Thyroid gland (tissue), 4 donors: ENCODE results near the gene TUBA4A. TPM values are rescaled to one million over a fixed set of nuclear protein-coding genes. Genes with fewer than 3 reads are reported as not detected.

Source experiments
- DNase-seq, 2 donors: peaks; one replicate each; pipeline ENCODE4 v3.0.0-alpha.2; 2019
- H3K27ac ChIP-seq, 3 donors: fragments of 200-600 bp; sonication (generic); 1 replicate in 2 of 3; 2 replicates in 1 of 3; pipeline ENCODE4 v1.5.1; 2016 to 2019; ENCODE audit warnings: mild to moderate bottlenecking in 1 of 3, moderate library complexity in 1 of 3
- H3K27me3 ChIP-seq: fragments of 200-600 bp; sonication (generic); one replicate; pipeline ENCODE4 v1.5.1; 2019
- H3K36me3 ChIP-seq, 2 donors: fragments of 200-600 bp; sonication (generic); one replicate each; pipeline ENCODE4 v1.5.1; 2016 to 2019
- H3K4me1 ChIP-seq, 2 donors: fragments of 200-600 bp; sonication (generic); one replicate each; pipeline ENCODE4 v1.5.1; 2017 to 2019
- H3K4me3 ChIP-seq, 3 donors: fragments of 200-600 bp; sonication (generic); replicated peaks in 1 of 3; 1 replicate in 2 of 3; 2 replicates in 1 of 3; pipeline ENCODE4 v1.5.1; 2016; ENCODE audit warnings: mild to moderate bottlenecking in 1 of 3
- H3K9me3 ChIP-seq: fragments of 200-600 bp; sonication (generic); one replicate; pipeline ENCODE4 v1.5.1; 2017
- CTCF ChIP-seq, 6 experiments: fragments of 200-600 bp in 3 of 6; fragments of 450-650 bp in 3 of 6; sonication (generic) in 3 of 6; IDR thresholded peaks; one replicate each; pipeline ENCODE4 v1.5.1; 2016 to 2019; ENCODE audit warnings: antibody characterized with exemption in 6 of 6, mild to moderate bottlenecking in 2 of 6, inconsistent platforms in 1 of 6, moderate library complexity in 1 of 6
- POLR2A ChIP-seq, 2 donors: fragments of 450-650 bp; IDR thresholded peaks; one replicate each; pipeline ENCODE4 v1.6.1; 2017; ENCODE audit warnings: antibody characterized with exemption in 2 of 2, mild to moderate bottlenecking in 2 of 2, moderate library complexity in 1 of 2
- WGBS, 2 donors: methylation state at CpG; one replicate each; pipeline ENCODE4 v1.1.5; 2017; 5-methylcytosine and 5-hydroxymethylcytosine counted together
- intact Hi-C: fragments of 100-400 bp; cut with DNase I; formaldehyde crosslinking; loops from one replicate; pipeline ENCODE4 v1.15.1; 2023
- total RNA-seq, 4 donors: library from RNA; depleted of rRNA; stranded (reverse); fragments of >200 nt; gene quantifications; one replicate each; pipeline ENCODE4 v1.2.3, GENCODE V29; 2016

Gene TUBA4A
- total RNA-seq, 4 donors from 2014 or later = 21.0 to 72.4 (median 34.8) TPM

GRCh38 chr2:219271021-219271420 is 17.3 kb upstream of the TUBA4A start:
- 70 to 77% methylated on average over 2 of the region's 2 CpGs for WGBS, 2 donors
- Histone ChIP-seq H3K4me1 (peaks cover 0 to 19% of the 10 kb centered on the region in 2 donors), H3K36me3 (no peaks in the 10 kb centered on the region), H3K27me3 (no peaks in the 10 kb centered on the region), H3K4me3 (no peak overlapping the region), H3K9me3 (no peaks in the 10 kb centered on the region), H3K27ac (no peak overlapping the region)
- intact Hi-C loops = no loop called here
- no peak for TF ChIP-seq POLR2A (IDR thresholded peaks at IDR 0.05)
- TF ChIP-seq CTCF (IDR thresholded peaks at IDR 0.05) = no peak
- no peak for DNase-seq

- Histone ChIP-seq H3K4me3 (no peak overlapping the region), H3K27me3 (no peaks in the 10 kb centered on the region), H3K9me3 (no peaks in the 10 kb centered on the region), H3K36me3 (no peaks in the 10 kb centered on the region), H3K27ac (no peak overlapping the region), H3K4me1 (peaks cover 0 to 19% of the 10 kb centered on the region in 2 donors)
- WGBS, 2 donors = 90 to 100% methylated on average over 4 to 5 of the region's 5 CpGs
- intact Hi-C loops = no loop called here
- DNase-seq = no peak
- no peak for TF ChIP-seq CTCF (IDR thresholded peaks at IDR 0.05)
- no peak for TF ChIP-seq POLR2A (IDR thresholded peaks at IDR 0.05)
Observed at GRCh38 chr2:219270055-219270372, 16.3 kb upstream of the TUBA4A start.

GRCh38 chr2:219269362-219270054 is 15.8 kb upstream of the TUBA4A start:
- peaks cover 0 to 18% of the 10 kb centered on the region in 2 donors for H3K4me1 ChIP-seq
- no peaks in the 10 kb centered on the region for H3K36me3 ChIP-seq
- no peak overlapping the region for H3K4me3 ChIP-seq
- TF ChIP-seq POLR2A (IDR thresholded peaks at IDR 0.05) (no peak), CTCF (IDR thresholded peaks at IDR 0.05) (no peak)
- WGBS, 2 donors = 38 to 40% methylated on average over 8 of the region's 8 CpGs
- DNase-seq = peak; percentile 95 to 96
- H3K27me3 ChIP-seq = no peaks in the 10 kb centered on the region
- no peak overlapping the region for H3K27ac ChIP-seq
- H3K9me3 ChIP-seq = no peaks in the 10 kb centered on the region
- intact Hi-C loops = no loop called here

GRCh38 chr2:219268294-219268693 is 14.6 kb upstream of the TUBA4A start:
- Histone ChIP-seq H3K4me1 (peaks cover 0 to 10% of the 10 kb centered on the region in 2 donors), H3K9me3 (no peaks in the 10 kb centered on the region), H3K4me3 (no peak overlapping the region), H3K27ac (no peak overlapping the region), H3K27me3 (no peaks in the 10 kb centered on the region), H3K36me3 (no peaks in the 10 kb centered on the region)
- intact Hi-C loops = no loop called here
- WGBS, 2 donors = 88 to 96% methylated on average over 2 of the region's 2 CpGs
- no peak for DNase-seq
- no peak for TF ChIP-seq POLR2A (IDR thresholded peaks at IDR 0.05)

GRCh38 chr2:219266886-219267285 is 13.2 kb upstream of the TUBA4A start:
- Histone ChIP-seq H3K27ac (no peak overlapping the region), H3K4me3 (no peak overlapping the region), H3K36me3 (no peaks in the 10 kb centered on the region), H3K9me3 (no peaks in the 10 kb centered on the region), H3K4me1 (peaks cover 0 to 10% of the 10 kb centered on the region in 2 donors), H3K27me3 (no peaks in the 10 kb centered on the region)
- 85 to 88% methylated on average over 1 of the region's 1 CpG for WGBS, 2 donors
- intact Hi-C loops = no loop called here
- no peak for DNase-seq
- TF ChIP-seq POLR2A (IDR thresholded peaks at IDR 0.05) (no peak), CTCF (IDR thresholded peaks at IDR 0.05) (no peak)
